Transverse colon (tissue), 4 donors: ENCODE measurements around the gene SEMA3F. TPM values are rescaled to one million over a fixed set of nuclear protein-coding genes. Genes with fewer than 3 reads are reported as not detected.

ENCODE experiments used
- DNase-seq: peaks from one replicate; pipeline ENCODE4 v3.0.0-alpha.2; 2019
- H3K27ac ChIP-seq, 4 donors: fragments of 200-600 bp; sonication (generic); 2 replicates each; pipeline ENCODE4 v1.5.1; 2016 to 2018; ENCODE audit warnings: inconsistent platforms in 4 of 4
- H3K27me3 ChIP-seq: fragments of 200-600 bp; sonication (generic); 2 replicates; pipeline ENCODE4 v1.5.1; 2017; ENCODE audit warnings: inconsistent platforms
- H3K36me3 ChIP-seq, 4 donors: fragments of 200-600 bp; sonication (generic); 2 replicates each; pipeline ENCODE4 v1.5.1; 2017 to 2019; ENCODE audit warnings: inconsistent platforms in 4 of 4
- H3K4me1 ChIP-seq, 4 donors: fragments of 200-600 bp; sonication (generic); 2 replicates each; pipeline ENCODE4 v1.5.1; 2017 to 2020; ENCODE audit warnings: inconsistent platforms in 4 of 4
- H3K4me3 ChIP-seq, 4 donors: fragments of 200-600 bp; sonication (generic); 1 replicate in 1 of 4; 2 replicates in 3 of 4; pipeline versions ENCODE4 v1.5.1 to v1.6.1; 2017 to 2019; ENCODE audit warnings: inconsistent platforms in 4 of 4
- H3K9me3 ChIP-seq, 2 donors: fragments of 200-600 bp; sonication (generic); 2 replicates each; pipeline ENCODE4 v1.5.1; 2017 to 2019; ENCODE audit warnings: inconsistent platforms in 2 of 2
- CTCF ChIP-seq, 5 experiments: fragments of 200-600 bp in 3 of 5; fragments of 450-650 bp in 2 of 5; sonication (generic) in 3 of 5; IDR thresholded peaks; 1 replicate in 2 of 5; 2 replicates in 3 of 5; pipeline ENCODE4 v1.5.1; 2016 to 2017; ENCODE audit warnings: antibody characterized with exemption in 5 of 5, inconsistent platforms in 3 of 5, mild to moderate bottlenecking in 2 of 5, moderate library complexity in 1 of 5
- EP300 ChIP-seq: sonication (generic); formaldehyde crosslinking; IDR thresholded peaks from one replicate; pipeline ENCODE4 v1.6.1; 2017; ENCODE audit warnings: antibody characterized with exemption, low read depth
- POLR2A ChIP-seq: fragments of 450-650 bp; IDR thresholded peaks from one replicate; pipeline ENCODE4 v1.6.1; 2016; ENCODE audit warnings: antibody characterized with exemption, mild to moderate bottlenecking, moderate library complexity
- POLR2AphosphoS5 ChIP-seq, 3 donors: sonication (generic); formaldehyde crosslinking; IDR thresholded peaks; one replicate each; pipeline ENCODE4 v1.6.1; 2016; ENCODE audit warnings: antibody characterized with exemption in 3 of 3
- WGBS, 2 donors: methylation state at CpG; one replicate each; pipeline ENCODE4 v1.1.5; 2018; ENCODE audit warnings: low coverage in 1 of 2; 5-methylcytosine and 5-hydroxymethylcytosine counted together
- in situ Hi-C, 4 donors: fragments of 200-750 bp; cut with MboI; loops; one replicate each; pipeline versions ENCODE4 v1.15.0 to v1.15.1; 2017; ENCODE audit warnings: low sequenced_read_pairs in 3 of 4, low pct_ligation_motif_present in 1 of 4, low pct_unique_long_range_greater_than_20kb in 1 of 4
- intact Hi-C: fragments of 100-400 bp; cut with DNase I; formaldehyde crosslinking; loops from one replicate; pipeline ENCODE4 v1.15.1; 2023; ENCODE audit warnings: low total_unique reads
- total RNA-seq, 4 donors: library from RNA; depleted of rRNA; stranded (reverse); fragments of >200 nt; gene quantifications; one replicate each; pipeline ENCODE4 v1.1.0, GENCODE V29; 2016

SEMA3F gene
- total RNA-seq, 4 donors from 2014 or later = 1.9 to 30.6 (median 3.8) TPM

- intact Hi-C loops = no loop called here
- no peak for TF ChIP-seq POLR2A
- TF ChIP-seq EP300 = no peak
- no peak for TF ChIP-seq POLR2AphosphoS5 (IDR thresholded peaks at IDR 0.05)
- H3K36me3 ChIP-seq = no peaks in the 10 kb centered on the region
- H3K27ac ChIP-seq = no peak overlapping the region
- DNase-seq = no peak
- H3K4me1 ChIP-seq = peaks cover 0 to 18% (median 5%) of the 10 kb centered on the region in 4 donors
- in situ Hi-C loops = loop anchor here in 2 of 4 donors (5.0 to 10.0 kb wide), 2 partner anchors 57 to 60 kb away; no protein-coding TSS in a partner anchor
- 84% methylated on average over 5 of the region's 5 CpGs; no CpG with 5 or more reads in 1 of the 2 donors for WGBS, 2 donors
- no peaks in the 10 kb centered on the region for H3K27me3 ChIP-seq
- no peak overlapping the region for H3K4me3 ChIP-seq
- no peaks in the 10 kb centered on the region for H3K9me3 ChIP-seq
Measured at GRCh38 chr3:50181985-50182384, 26.9 kb downstream of the SEMA3F start.

- DNase-seq = no peak
- H3K4me1 ChIP-seq = peaks cover 0 to 12% (median 2%) of the 10 kb centered on the region in 4 donors
- H3K4me3 ChIP-seq = no peak overlapping the region
- TF ChIP-seq POLR2A (no peak), CTCF (IDR thresholded peaks at IDR 0.05) (no peak), POLR2AphosphoS5 (IDR thresholded peaks at IDR 0.05) (no peak), EP300 (no peak)
- WGBS, 2 donors = 91% methylated on average over 20 of the region's 26 CpGs; no CpG with 5 or more reads in 1 of the 2 donors
- no peaks in the 10 kb centered on the region for H3K27me3 ChIP-seq
- in situ Hi-C loops (loop anchor here in 2 of 4 donors (5.0 to 10.0 kb wide), 2 partner anchors 58 to 60 kb away; no protein-coding TSS in a partner anchor), intact Hi-C loops (loop anchor here (1.0 kb wide), 1 partner anchor 18 kb away; no protein-coding TSS in a partner anchor)
- H3K9me3 ChIP-seq = no peaks in the 10 kb centered on the region
- H3K36me3 ChIP-seq = no peaks in the 10 kb centered on the region
- no peak overlapping the region for H3K27ac ChIP-seq
Measured at GRCh38 chr3:50182533-50183099, 27.5 kb downstream of the SEMA3F start.

DNA sequence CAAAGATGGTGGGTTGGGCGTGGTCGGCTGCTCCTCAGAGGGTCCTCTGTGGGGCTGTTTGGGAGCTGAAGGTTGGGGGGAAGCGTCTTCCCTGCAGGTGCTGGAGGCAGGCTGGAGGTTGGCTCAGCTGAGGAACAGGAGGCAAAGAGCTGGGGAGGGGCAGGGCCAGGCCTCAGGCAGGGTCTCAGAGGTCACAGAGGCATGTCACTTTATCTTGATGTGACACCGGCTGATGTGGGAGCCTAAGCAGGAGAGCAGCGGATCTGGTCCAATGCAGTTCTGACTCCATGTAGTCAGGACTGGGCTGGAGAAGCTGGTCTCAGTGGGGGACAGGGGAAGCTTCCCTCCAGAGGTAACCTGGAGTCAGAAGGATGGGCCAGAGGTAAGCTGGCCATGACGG is 28.6 kb downstream of the SEMA3F start:
- in situ Hi-C loops = loop anchor here in 2 of 4 donors (5.0 to 10.0 kb wide), 2 partner anchors 59 to 61 kb away; no protein-coding TSS in a partner anchor
- H3K4me3 ChIP-seq = no peak overlapping the region
- no peaks in the 10 kb centered on the region for H3K36me3 ChIP-seq
- no peak overlapping the region for H3K27ac ChIP-seq
- H3K9me3 ChIP-seq = no peaks in the 10 kb centered on the region
- WGBS, 2 donors = 60 to 87% methylated on average over 1 to 6 of the region's 6 CpGs
- no peak for DNase-seq
- intact Hi-C loops = loop anchor here (1.0 kb wide), 1 partner anchor 17 kb away; no protein-coding TSS in a partner anchor
- peaks cover 0 to 12% (median 2%) of the 10 kb centered on the region in 4 donors for H3K4me1 ChIP-seq
- H3K27me3 ChIP-seq = no peaks in the 10 kb centered on the region
- TF ChIP-seq CTCF (IDR thresholded peaks at IDR 0.05) = no peak
- TF ChIP-seq POLR2AphosphoS5 (IDR thresholded peaks at IDR 0.05) = no peak
- no peak for TF ChIP-seq POLR2A
- TF ChIP-seq EP300 = no peak

DNA sequence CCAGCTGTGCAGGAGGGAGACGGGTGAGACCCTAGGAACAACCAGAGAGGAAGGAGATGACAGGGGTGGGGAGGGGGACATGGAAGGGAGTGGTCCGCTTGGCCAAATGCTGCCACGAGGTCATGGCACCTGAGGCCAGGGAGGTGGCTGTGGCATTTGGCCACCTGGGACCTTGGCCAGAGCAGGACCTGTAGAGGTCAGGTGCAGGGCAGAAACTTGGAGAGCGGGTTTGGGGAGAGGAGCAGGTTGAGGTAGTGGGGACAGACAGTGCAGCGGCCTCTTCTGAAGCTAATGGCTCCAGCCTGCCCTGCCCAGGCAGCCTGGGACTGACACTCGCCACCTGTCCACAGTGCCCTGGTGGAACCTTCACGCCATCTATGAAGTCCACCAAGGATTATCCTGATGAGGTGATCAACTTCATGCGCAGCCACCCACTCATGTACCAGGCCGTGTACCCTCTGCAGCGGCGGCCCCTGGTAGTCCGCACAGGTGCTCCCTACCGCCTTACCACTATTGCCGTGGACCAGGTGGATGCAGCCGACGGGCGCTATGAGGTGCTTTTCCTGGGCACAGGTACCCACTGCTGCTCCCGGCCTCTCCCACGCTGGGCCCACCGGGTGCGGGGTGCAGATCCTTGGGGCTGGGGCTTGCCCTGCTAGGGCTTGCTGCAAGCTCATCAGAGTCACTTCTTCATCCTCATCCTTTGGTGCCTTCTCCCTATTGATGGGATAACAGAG is 29.3 kb downstream of the SEMA3F start:
- TF ChIP-seq EP300 (no peak), POLR2AphosphoS5 (IDR thresholded peaks at IDR 0.05) (no peak), POLR2A (no peak), CTCF (IDR thresholded peaks at IDR 0.05) (no peak)
- H3K27me3 ChIP-seq = no peaks in the 10 kb centered on the region
- H3K9me3 ChIP-seq = no peaks in the 10 kb centered on the region
- no peaks in the 10 kb centered on the region for H3K36me3 ChIP-seq
- H3K4me3 ChIP-seq = no peak overlapping the region
- in situ Hi-C loops (loop anchor here in 2 of 4 donors (5.0 to 10.0 kb wide), 2 partner anchors 60 to 62 kb away; no protein-coding TSS in a partner anchor), intact Hi-C loops (no loop called here)
- whole genome bisulfite sequencing, 2 donors = 95 to 100% methylated on average over 3 to 18 of the region's 21 CpGs
- H3K27ac ChIP-seq = no peak overlapping the region
- H3K4me1 ChIP-seq = peaks cover 0 to 7% (median 1%) of the 10 kb centered on the region in 4 donors
- no peak for DNase-seq
